ENCODE data around the gene C1orf35. TPM values are rescaled to one million over a fixed set of nuclear protein-coding genes. Genes with fewer than 3 reads are reported as not detected.
A peak's percentile ranks its signal among the peaks of the same experiment; 100 is the strongest.

The C1orf35 gene
- total RNA-seq, 1 experiment from 2014 or later: 31.0 TPM

GRCh38 chr1:228058172-228058948 lies 44.8 kb downstream of the C1orf35 start:
- H2BK5ac ChIP-seq (ENCODE audit: insufficient read length, low read length): no peak overlapping the region
- H3K56ac ChIP-seq (ENCODE audit: insufficient read length, low read depth, low read length): no peak overlapping the region
- no peak overlapping the region for H3K27ac Mint-ChIP-seq
- no peak overlapping the region for H2BK12ac ChIP-seq (ENCODE audit: insufficient read length, low read depth, low read length)
- no peak for DNase-seq
- TF ChIP-seq CTCF (conservative IDR thresholded peaks at IDR 0.05): no peak
- H4K20me1 ChIP-seq (ENCODE audit: control insufficient read depth, insufficient read depth, insufficient read length): no peaks in the 10 kb centered on the region
- H3K36me3 Mint-ChIP-seq (ENCODE audit: insufficient read depth in 1 of 3, low read depth in 3 of 3): no peaks in the 10 kb centered on the region; a peak in 1 of 7 replicates
- H3K4me1 ChIP-seq (ENCODE audit: insufficient read depth, low read length): no peaks in the 10 kb centered on the region
- H3K23me2 ChIP-seq (ENCODE audit: insufficient read length, low read depth, low read length, poor library complexity, severe bottlenecking): peaks cover 19% of the 10 kb centered on the region
- H2BK15ac ChIP-seq (ENCODE audit: low read depth, low read length): no peak overlapping the region
- peak overlapping the region; percentile 31 to 39; a peak in 2 of 5 replicates for H3K4me3 Mint-ChIP-seq
- no peak overlapping the region for H3K9ac ChIP-seq (ENCODE audit: extremely low read depth, insufficient read length, low read length)
- peaks cover 93% of the 10 kb centered on the region for H3K27me3 Mint-ChIP-seq (ENCODE audit: low read depth)
- H2AK5ac ChIP-seq (ENCODE audit: insufficient read length, low read length): no peak overlapping the region
- no peak overlapping the region for H2BK20ac ChIP-seq (ENCODE audit: low read depth, low read length, poor library complexity, severe bottlenecking)
- H4K91ac ChIP-seq (ENCODE audit: insufficient read length, low read depth, low read length): no peak overlapping the region
- no peak overlapping the region for H4K8ac ChIP-seq (replicated peaks; ENCODE audit: insufficient read length, low read depth, low read length)
- no peak overlapping the region for H3K18ac ChIP-seq (ENCODE audit: insufficient read length, low read depth, low read length)
- peaks cover 35% of the 10 kb centered on the region for H3K27me3 ChIP-seq (ENCODE audit: insufficient read depth, low read length)
- no peak overlapping the region for H2BK120ac ChIP-seq (ENCODE audit: low read depth, low read length, poor library complexity, severe bottlenecking)
- no peaks in the 10 kb centered on the region for H3K79me1 ChIP-seq (ENCODE audit: insufficient read depth, low read depth, low read length, poor library complexity, severe bottlenecking)
- peak overlapping the region; percentile 88 for H3K4me2 ChIP-seq (ENCODE audit: insufficient read depth, insufficient read length, low read length)
- H3K9me3 Mint-ChIP-seq: peaks cover 4 to 6% of the 10 kb centered on the region in 2 experiments; a peak in 3 of 5 replicates
- no peak overlapping the region for H3K4ac ChIP-seq (ENCODE audit: low read depth, low read length)
- no CpG with 5 or more reads among the region's 18 CpGs for WGBS (ENCODE audit: extremely low coverage, insufficient read length, low lambda C conversion rate)
- H3K9me3 ChIP-seq (ENCODE audit: control insufficient read depth, low read depth, low read length): no peaks in the 10 kb centered on the region
- no peak overlapping the region for H4K5ac ChIP-seq (ENCODE audit: insufficient read length, low read depth, low read length)
- no peak overlapping the region for H3K14ac ChIP-seq (ENCODE audit: insufficient read depth, low read length)
- H3K79me2 ChIP-seq (ENCODE audit: insufficient read depth, low read length): no peaks in the 10 kb centered on the region
- no peak overlapping the region for H3K23ac ChIP-seq (ENCODE audit: insufficient read length, low read depth, low read length)
- no peak overlapping the region for H3T11ph ChIP-seq (ENCODE audit: low read length)
- no peak overlapping the region for H2AFZ ChIP-seq (ENCODE audit: low read length)
- H3K4me1 Mint-ChIP-seq: peaks cover 5% of the 10 kb centered on the region in 2 experiments; a peak in 3 of 4 replicates
- H3K27ac ChIP-seq (ENCODE audit: insufficient read length, low read depth, low read length): no peak overlapping the region

Small RNA genes lying within 50 kb of the gene (microRNA-seq; reads per million reads assigned to microRNA genes)
- not detected for gene MIR3620 (ENCODE audit: borderline microRNAs expressed)

Other genes starting within 250 kb of the C1orf35 start
- 0.66 and 0.77 TPM in 2 replicates for gene WNT9A, start 155.4 kb downstream of the C1orf35 start, total RNA-seq (2021)
- gene WNT3A, start 96.3 kb downstream of the C1orf35 start, total RNA-seq (2021): 0.17 and 0.20 TPM in 2 replicates
- gene ARF1, start 20.6 kb downstream of the C1orf35 start, total RNA-seq (2021): 258 and 279 TPM in 2 replicates
- gene MRPL55, start 6.0 kb upstream of the C1orf35 start, total RNA-seq (2021): 56.9 and 62.3 TPM in 2 replicates
- gene GUK1, start 37.0 kb upstream of the C1orf35 start, total RNA-seq (2021): 88.2 and 94.3 TPM in 2 replicates
- 1.4 and 1.6 TPM in 2 replicates for gene GJC2, start 46.6 kb upstream of the C1orf35 start, total RNA-seq (2021)
- 11.8 and 12.6 TPM in 2 replicates for gene IBA57, start 62.5 kb upstream of the C1orf35 start, total RNA-seq (2021)
- 30.8 and 33.3 TPM in 2 replicates for gene OBSCN, start 104.7 kb upstream of the C1orf35 start, total RNA-seq (2021)